Gastroesophageal sphincter (tissue), 4 donors: ENCODE data around the gene SMIM10L2A. TPM values are rescaled to one million over a fixed set of nuclear protein-coding genes. Genes with fewer than 3 reads are reported as not detected.

Experiments used
- ATAC-seq: fragments of 150-250 bp; one replicate; pipeline ENCODE4 v1.9.1; 2016; ENCODE audit warnings: mild to moderate bottlenecking, moderate library complexity
- H3K27ac ChIP-seq, 4 donors: fragments of 200-600 bp; sonication (generic) in 3 of 4; 1 replicate in 3 of 4; 2 replicates in 1 of 4; pipeline ENCODE4 v1.5.1; 2016 to 2019
- H3K27me3 ChIP-seq: fragments of 200-600 bp; sonication (generic); one replicate; pipeline ENCODE4 v1.5.1; 2019
- H3K36me3 ChIP-seq, 2 donors: fragments of 200-600 bp; sonication (generic); one replicate each; pipeline ENCODE4 v1.5.1; 2019; ENCODE audit warnings: control low read depth in 1 of 2
- H3K4me1 ChIP-seq, 3 donors: fragments of 200-600 bp; sonication (generic); 1 replicate in 2 of 3; 2 replicates in 1 of 3; pipeline ENCODE4 v1.5.1; 2016 to 2019; ENCODE audit warnings: control low read depth in 2 of 3
- H3K4me3 ChIP-seq, 2 donors: fragments of 200-600 bp; sonication (generic); one replicate each; pipeline ENCODE4 v1.5.1; 2019; ENCODE audit warnings: mild to moderate bottlenecking in 1 of 2, moderate library complexity in 1 of 2
- H3K9me3 ChIP-seq, 3 donors: fragments of 200-600 bp; sonication (generic); one replicate each; pipeline ENCODE4 v1.5.1; 2017 to 2019; ENCODE audit warnings: control low read depth in 2 of 3
- CTCF ChIP-seq, 4 experiments: fragments of 200-600 bp in 2 of 4; fragments of 450-650 bp in 2 of 4; sonication (generic) in 1 of 4; IDR thresholded peaks; one replicate each; pipeline ENCODE4 v1.5.1; 2017 to 2019; ENCODE audit warnings: antibody characterized with exemption in 4 of 4, mild to moderate bottlenecking in 2 of 4, moderate library complexity in 2 of 4
- EP300 ChIP-seq: sonication (generic); formaldehyde crosslinking; IDR thresholded peaks from one replicate; pipeline ENCODE4 v1.6.1; 2017; ENCODE audit warnings: antibody characterized with exemption, mild to moderate bottlenecking
- POLR2A ChIP-seq, 2 donors: fragments of 450-650 bp; IDR thresholded peaks; one replicate each; pipeline ENCODE4 v1.6.1; 2017; ENCODE audit warnings: antibody characterized with exemption in 2 of 2, mild to moderate bottlenecking in 2 of 2, moderate library complexity in 1 of 2
- POLR2AphosphoS5 ChIP-seq: sonication (generic); formaldehyde crosslinking; IDR thresholded peaks from one replicate; pipeline ENCODE4 v1.6.1; 2017; ENCODE audit warnings: antibody characterized with exemption
- WGBS, 2 donors: methylation state at CpG; one replicate each; pipeline ENCODE4 v1.1.5; 2018; ENCODE audit warnings: low coverage in 1 of 2; 5-methylcytosine and 5-hydroxymethylcytosine counted together
- total RNA-seq, 4 donors: library from RNA; depleted of rRNA; stranded (reverse); fragments of >200 nt; gene quantifications; one replicate each; pipeline ENCODE4 v1.1.0, GENCODE V29; 2016

SMIM10L2A gene
- total RNA-seq, 4 donors from 2014 or later, result 0.47 to 1.5 (median 1.1) TPM

- Histone ChIP-seq H3K4me1 (no peaks in the 10 kb centered on the region), H3K27me3 (peaks cover 6% of the 10 kb centered on the region), H3K27ac (no peak overlapping the region), H3K4me3 (no peak overlapping the region), H3K9me3 (no peaks in the 10 kb centered on the region), H3K36me3 (no peaks in the 10 kb centered on the region)
- TF ChIP-seq POLR2A (IDR thresholded peaks at IDR 0.05) (no peak), POLR2AphosphoS5 (no peak), EP300 (no peak), CTCF (IDR thresholded peaks at IDR 0.05) (no peak)
- no peak for ATAC-seq
- WGBS, 2 donors, result 56 to 83% methylated on average over 1 of the region's 1 CpG
Measured at GRCh38 chrX:135408794-135409193, 12.9 kb upstream of the SMIM10L2A start.

GRCh38 chrX:135410861-135411627 is 10.7 kb upstream of the SMIM10L2A start:
- no peak for ATAC-seq
- Histone ChIP-seq H3K9me3 (no peaks in the 10 kb centered on the region), H3K27ac (no peak overlapping the region), H3K4me3 (no peak overlapping the region), H3K36me3 (no peaks in the 10 kb centered on the region), H3K27me3 (no peaks in the 10 kb centered on the region), H3K4me1 (no peaks in the 10 kb centered on the region)
- 60 to 62% methylated on average over 2 of the region's 2 CpGs for WGBS, 2 donors
- TF ChIP-seq CTCF (IDR thresholded peaks at IDR 0.05), result no peak
- TF ChIP-seq POLR2AphosphoS5, result no peak
- TF ChIP-seq EP300, result no peak
- TF ChIP-seq POLR2A (IDR thresholded peaks at IDR 0.05), result no peak

- H3K4me1 ChIP-seq, result no peaks in the 10 kb centered on the region
- H3K27me3 ChIP-seq, result no peaks in the 10 kb centered on the region
- ATAC-seq, result no peak
- no peaks in the 10 kb centered on the region for H3K9me3 ChIP-seq
- no peak overlapping the region for H3K4me3 ChIP-seq
- H3K36me3 ChIP-seq, result no peaks in the 10 kb centered on the region
- TF ChIP-seq POLR2A (IDR thresholded peaks at IDR 0.05) (no peak), CTCF (IDR thresholded peaks at IDR 0.05) (no peak), POLR2AphosphoS5 (no peak), EP300 (no peak)
- H3K27ac ChIP-seq, result no peak overlapping the region
- WGBS, 2 donors, result 63 to 77% methylated on average over 3 of the region's 3 CpGs
Measured at GRCh38 chrX:135411893-135412292, 9.9 kb upstream of the SMIM10L2A start.

DNA sequence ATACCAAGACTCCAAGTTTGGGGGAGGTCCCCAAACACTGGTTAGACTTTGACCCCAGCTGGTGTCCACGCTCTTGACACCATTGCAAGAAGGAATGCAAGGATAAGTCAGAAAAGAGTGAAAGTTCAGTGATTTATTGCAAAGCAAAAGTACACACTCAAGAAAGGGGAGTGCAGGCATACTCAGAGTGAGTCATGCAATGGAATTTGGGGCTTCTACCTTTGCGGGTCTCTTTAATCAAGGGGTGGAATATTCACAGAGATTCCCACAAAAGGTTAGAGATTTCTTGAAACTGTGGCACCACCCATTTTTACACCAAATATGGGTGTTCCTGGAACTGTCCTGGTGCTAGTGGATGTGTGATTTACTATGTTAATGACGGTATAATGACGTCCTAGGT is 5.2 kb upstream of the SMIM10L2A start:
- no peak for TF ChIP-seq POLR2A (IDR thresholded peaks at IDR 0.05)
- TF ChIP-seq EP300, result no peak
- no peak for TF ChIP-seq CTCF (IDR thresholded peaks at IDR 0.05)
- TF ChIP-seq POLR2AphosphoS5, result no peak
- Histone ChIP-seq H3K4me3 (no peak overlapping the region), H3K27me3 (no peaks in the 10 kb centered on the region), H3K4me1 (no peaks in the 10 kb centered on the region), H3K9me3 (no peaks in the 10 kb centered on the region), H3K36me3 (no peaks in the 10 kb centered on the region), H3K27ac (no peak overlapping the region)
- WGBS, 2 donors, result 64 to 72% methylated on average over 2 to 3 of the region's 4 CpGs
- ATAC-seq, result no peak

GRCh38 chrX:135420831-135421230 is 913 bp upstream of the SMIM10L2A start:
- no peaks in the 10 kb centered on the region for H3K36me3 ChIP-seq
- WGBS, 2 donors, result 90 to 96% methylated on average over 6 to 10 of the region's 12 CpGs

More at GRCh38 chrX:135420831-135421230, 913 bp upstream of the SMIM10L2A start:
- no peak overlapping the region for H3K27ac ChIP-seq
- no peak for ATAC-seq
- TF ChIP-seq POLR2AphosphoS5, result no peak
- TF ChIP-seq CTCF (IDR thresholded peaks at IDR 0.05), result no peak
- no peak for TF ChIP-seq EP300
- TF ChIP-seq POLR2A (IDR thresholded peaks at IDR 0.05), result no peak
- H3K27me3 ChIP-seq, result no peaks in the 10 kb centered on the region
- peaks cover 0 to 11% (median 0%) of the 10 kb centered on the region in 3 donors for H3K4me1 ChIP-seq
- no peaks in the 10 kb centered on the region for H3K9me3 ChIP-seq
- no peak overlapping the region for H3K4me3 ChIP-seq
